IMR-90 (cell line): Measurements from ENCODE around the gene CACNA1G.

Experiments used
- CTCF ChIP-seq: conservative IDR thresholded peaks from 2 replicates; pipeline ENCODE4 v1.5.1; 2012; ENCODE audit warnings: mild to moderate bottlenecking, low read depth, low read length, improper control_type of control experiment
- POLR2A ChIP-seq: IDR thresholded peaks from 2 replicates; pipeline ENCODE4 v1.6.1; 2012; ENCODE audit warnings: mild to moderate bottlenecking, low read depth, low read length
- RAD21 ChIP-seq: IDR thresholded peaks from 2 replicates; pipeline ENCODE4 v1.6.1; 2012; ENCODE audit warnings: low read length, improper control_type of control experiment
- USF2 ChIP-seq: fragments of 150-350 bp; IDR thresholded peaks from 2 replicates; pipeline ENCODE4 v1.6.1; 2017; ENCODE audit warnings: mild to moderate bottlenecking, antibody characterized with exemption, low read length, low read depth

- TF ChIP-seq RAD21 (no peak), CTCF (no peak), POLR2A (no peak), USF2 (no peak)
Measured at GRCh38 chr17:50660887-50661345, 100.4 kb downstream of the CACNA1G start.
